EL (cell line): ENCODE results near the gene AKAP12.
"Not testable (repeated sequence)": the region's sequence is repeated elsewhere in the genome, so short reads cannot be mapped to it uniquely, and the experiment has no call there.

Source experiments
- DNase-seq: peaks from one replicate; pipeline ENCODE4 v3.0.0-alpha.2; 2016

Gene AKAP12

DNA sequence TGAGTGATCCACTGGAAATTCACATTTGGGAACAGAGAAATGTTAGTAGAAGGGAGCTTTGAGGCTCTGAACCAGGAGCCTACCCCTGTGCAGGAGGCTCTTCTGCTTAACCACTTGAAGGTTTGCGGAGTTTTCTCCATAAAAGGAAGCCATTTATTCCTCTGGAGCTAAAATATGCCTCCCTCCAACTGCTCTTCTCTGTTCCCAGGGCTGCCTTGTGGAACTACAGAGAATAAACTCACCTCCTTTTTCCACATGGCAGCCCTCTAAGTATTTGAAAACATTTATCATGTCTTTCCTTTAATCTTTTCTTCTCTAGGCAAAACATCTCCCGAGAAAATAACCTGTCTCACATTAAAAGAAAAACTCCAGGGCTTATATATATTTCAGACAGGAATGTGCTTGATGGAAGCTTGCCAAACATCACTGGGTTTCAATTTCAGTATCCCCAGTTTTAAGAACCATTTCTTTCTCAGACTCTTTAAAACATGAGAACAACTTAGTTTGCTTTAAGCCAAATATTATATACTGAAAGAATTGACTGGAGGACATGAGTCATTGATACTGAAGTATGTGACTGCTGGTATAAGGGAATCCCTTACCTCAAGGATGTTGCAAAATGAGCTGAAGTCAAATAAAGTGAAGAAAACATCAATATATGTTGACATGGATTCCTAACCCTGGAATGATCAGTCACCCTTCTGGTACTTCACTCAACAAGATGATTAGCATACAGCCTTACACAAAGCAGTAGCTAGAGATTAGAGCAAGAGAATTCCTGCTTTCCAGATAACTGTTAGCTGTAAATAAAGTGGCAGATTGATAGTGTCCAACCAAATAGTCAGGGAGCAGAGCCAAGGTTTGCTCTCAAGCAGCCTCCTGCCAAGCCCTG, 77.6 kb downstream of the AKAP12 start:
- peak; percentile 67 for DNase-seq

DNA sequence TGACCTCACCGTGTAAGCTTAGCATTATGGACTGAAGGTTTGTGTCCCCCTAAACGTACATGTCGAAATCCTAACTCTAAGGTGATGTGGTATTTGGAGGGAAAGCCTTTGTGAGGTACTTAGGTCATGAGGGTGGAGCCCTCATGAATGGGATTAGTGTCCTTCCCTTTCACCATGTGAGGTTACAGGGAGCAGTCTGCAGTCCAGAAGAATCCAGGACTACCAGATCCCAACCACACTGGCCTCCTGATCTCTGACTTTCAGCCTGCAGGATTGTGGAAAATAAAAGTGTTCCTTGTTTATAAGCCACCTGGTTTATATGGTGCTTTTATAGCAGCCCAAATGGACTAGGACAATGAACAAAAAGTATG, 78.2 kb downstream of the AKAP12 start:
- DNase-seq: no peak

DNA sequence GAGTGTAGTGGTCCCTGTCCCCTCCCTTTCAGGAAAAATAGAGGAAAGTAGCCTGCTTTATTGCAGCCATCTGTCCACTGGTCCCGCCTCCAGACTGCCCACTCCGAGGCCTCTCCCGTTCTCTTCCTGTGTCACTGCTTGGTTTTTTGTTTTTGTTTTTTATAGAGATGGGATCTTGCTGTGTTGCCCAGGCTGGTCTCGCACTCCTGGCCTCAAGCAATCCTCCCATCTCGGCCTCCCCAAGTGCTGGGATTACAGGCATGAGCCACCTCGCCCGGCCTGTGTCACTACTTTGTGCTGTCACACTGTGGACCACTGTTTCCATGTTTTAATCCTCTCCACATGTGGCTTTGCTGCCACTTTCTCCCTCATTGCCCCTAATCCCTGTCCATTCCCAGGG, 80.4 kb downstream of the AKAP12 start:
- no peak for DNase-seq

DNA sequence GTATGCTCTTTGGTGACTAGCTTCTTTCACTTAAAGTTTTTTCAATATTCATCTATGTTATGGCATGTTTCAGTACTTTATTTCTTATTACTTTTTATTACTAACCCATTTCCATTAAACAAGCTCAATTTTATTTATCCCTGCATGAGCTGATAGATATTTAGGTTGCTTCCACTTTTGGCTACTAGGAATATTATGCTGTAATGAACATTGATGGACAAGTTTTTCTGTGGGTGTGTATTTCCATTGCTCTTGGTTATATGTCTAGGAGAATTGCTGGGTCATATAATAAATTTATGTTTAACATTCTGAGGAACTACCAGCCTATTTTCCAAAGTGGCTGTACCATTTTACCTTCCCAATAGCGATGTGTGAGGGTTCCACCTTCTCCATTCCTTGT, 81.7 kb downstream of the AKAP12 start:
- DNase-seq: no peak

DNA sequence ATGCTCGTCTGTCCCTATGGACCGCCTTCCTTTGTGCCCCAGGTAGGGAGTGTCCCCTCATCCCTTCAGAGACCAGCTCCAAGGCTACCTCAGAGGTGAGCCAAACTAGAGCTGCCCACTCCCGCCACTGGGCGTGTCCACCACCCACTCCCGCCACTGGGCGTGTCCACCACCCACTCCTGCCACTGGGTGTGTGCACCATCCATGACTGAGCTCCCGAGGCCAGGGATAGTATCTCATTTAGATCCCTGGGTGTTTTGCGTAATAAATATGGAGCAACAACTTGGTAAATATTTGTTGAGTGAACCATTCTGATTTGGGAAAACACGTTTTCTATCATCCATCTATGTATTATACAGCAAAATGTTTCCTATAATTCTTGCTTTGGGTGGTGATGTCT, 82.8 kb downstream of the AKAP12 start:
- DNase-seq: no peak

DNA sequence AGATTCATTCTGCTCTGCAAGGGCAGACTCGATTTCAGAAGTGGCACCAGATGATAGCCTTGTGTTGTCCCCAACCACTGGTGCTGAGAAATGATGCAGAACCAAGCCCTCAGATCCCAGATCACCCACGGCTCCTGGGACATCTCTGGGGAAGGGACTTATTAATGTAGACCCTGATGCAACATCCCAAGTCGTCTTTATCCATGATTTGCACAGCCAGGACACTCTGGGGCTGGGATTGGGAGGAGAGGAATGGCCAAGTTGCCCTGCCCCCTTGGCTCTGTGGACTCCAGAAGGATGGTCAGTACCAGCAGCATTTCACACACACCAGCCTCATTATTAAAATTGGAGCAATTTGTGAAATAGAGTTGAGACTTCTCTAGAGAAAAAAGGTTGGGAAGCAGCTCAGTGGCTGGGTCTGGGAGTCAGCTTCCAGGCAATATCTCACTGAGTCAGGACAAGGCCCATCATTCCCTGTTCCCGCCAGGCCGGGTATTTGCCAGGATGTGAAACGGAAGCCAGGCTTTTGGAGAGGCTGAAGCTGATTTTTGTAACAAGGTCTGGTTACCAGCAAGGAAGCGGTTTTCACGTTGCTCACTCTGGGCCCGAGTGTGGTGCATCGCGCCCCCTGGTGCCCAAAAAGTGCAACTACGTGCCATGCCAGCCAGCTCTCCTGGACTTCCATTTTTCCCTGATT, 84.2 kb downstream of the AKAP12 start:
- peak; percentile 92 for DNase-seq

DNA sequence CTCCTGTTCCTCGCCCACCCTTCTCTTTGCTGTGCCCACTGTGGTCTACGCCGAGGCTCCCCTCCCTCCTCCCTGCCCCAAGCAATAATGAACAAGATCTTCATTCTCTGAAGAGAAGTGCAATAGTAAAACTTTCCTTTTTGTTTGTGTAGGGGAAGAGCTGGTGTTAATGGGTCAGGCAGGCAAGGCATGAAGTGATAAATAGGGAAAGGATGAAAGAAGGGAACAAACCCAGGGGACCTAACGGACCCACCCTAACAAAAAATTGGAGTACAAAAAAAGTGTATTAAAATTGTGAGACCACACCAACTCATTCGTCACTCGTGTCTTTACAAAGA, 84.7 kb downstream of the AKAP12 start:
- DNase-seq: no peak

DNA sequence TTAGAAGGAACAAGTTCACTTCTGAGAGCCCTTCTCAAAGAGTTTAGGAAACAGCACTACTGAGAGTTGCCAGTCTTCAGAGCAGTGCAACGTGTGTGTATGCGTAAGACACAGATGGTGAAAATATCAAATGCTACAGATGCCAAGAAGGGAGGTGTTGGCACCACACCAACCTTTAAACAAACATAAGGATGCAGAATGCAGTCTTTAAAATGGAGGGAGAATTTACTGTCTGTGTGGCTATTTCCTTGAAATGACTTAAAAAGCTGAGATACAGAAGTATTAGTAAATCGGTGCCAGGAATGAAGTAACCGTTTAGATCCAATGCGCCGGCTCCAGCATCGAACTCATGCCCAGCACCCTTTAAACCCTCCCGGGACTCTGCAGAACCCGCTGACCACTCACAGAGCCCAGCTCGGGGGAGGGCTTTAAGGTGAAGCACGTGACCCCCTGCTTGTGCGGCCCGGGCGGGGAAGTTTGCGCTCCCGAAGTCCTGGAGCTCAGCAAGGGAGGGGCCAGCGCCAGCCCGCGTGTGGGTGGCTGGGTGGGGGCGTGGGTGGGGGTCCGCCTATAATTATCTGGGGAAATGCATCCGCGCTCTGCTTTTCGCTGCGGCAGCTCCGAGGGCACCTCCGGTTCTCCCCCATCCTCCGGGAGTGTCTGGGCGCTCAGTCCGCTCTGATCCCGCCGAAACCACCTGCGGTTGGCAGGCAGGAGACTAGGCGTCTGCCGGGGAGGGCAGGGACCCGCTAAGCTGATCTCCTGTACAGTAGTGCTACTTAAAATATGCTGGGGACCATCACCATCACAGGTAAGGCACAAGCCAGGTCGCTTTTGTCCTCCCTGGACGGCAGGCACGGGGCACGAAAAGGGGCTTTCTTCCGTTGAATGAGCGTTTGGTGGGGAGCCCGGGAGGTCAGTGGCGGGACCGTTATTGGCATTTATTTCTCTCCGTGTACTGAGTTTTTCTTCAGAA, 85.6 kb downstream of the AKAP12 start:
- peak; percentile 87 for DNase-seq

DNA sequence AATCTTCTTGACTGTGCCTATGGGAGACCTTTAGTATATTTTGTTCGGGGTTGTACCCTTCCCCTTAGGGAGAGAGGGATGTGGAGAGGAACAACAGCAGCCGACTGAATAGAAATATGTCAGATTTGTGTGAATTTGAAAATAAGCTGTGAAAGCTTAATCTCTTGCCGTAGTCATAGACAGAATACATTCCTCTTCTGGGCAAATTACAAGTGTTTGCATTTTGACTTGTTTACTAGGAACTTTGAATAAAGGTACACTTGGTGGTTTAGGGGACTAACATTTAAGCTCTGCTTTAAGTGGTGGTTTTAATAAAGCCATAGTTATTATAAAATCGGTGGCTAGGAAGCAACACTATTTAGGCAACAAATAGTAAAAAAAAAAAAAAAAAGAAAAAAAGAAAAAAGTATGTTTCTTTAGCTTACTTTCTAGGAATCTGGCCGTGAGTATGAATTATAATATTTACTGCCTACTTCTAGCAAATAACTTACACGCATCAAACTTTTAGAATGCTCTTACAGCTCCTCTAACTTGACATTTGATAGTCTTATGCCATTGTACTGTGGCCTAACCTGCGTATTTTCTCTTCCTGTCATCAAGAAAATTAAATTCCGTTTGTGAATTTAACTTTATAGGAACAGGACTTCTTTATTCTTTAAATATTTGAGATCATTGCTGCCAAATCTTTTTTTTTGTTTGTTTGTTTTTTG, 86.5 kb downstream of the AKAP12 start:
- DNase-seq: no peak

DNA sequence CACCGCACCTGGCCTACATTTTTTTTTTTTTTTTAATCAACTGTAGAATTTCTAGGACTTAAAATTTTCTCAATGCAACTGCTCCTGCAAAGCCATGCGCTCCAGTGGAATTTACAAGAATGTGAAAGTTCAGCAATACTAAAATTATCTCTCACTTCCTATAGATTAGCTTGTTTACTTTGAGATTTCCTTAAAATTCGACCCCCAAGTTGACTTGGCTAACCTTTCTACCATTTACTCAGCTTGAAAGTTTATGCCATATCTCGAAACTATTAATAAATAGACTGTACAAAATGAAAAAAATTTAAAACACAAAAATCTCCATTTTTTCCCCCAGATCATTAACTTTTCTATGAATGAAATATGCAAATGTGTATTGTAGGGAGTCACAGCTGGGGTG, 87.3 kb downstream of the AKAP12 start:
- DNase-seq: no peak

DNA sequence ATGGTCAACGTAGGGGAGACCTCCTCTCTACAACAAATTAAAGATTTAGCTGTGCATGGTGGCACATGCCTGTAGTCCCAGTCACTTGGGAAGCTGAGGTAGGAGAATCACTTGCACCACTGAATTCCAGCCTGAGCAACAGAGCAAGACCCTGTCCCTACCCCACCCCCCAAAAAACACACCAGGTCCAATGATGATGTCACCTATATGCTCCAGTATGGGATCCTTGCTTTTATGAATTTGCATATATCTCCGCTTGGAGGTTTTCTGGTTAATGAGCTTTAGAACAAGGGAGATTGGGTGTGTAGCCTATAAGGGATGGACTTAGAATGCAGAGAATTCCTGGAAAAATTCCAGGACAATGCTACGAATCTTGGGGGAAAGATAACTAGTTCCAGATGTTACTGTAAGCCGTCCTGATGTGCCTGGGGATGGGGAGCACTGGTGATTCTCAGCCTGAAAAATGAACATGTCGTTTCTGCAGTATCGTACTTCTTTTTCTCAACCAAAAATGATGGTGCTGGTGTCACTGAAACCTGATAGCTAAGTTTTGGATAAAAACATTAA, 90.4 kb downstream of the AKAP12 start:
- peak; percentile 88 for DNase-seq

DNA sequence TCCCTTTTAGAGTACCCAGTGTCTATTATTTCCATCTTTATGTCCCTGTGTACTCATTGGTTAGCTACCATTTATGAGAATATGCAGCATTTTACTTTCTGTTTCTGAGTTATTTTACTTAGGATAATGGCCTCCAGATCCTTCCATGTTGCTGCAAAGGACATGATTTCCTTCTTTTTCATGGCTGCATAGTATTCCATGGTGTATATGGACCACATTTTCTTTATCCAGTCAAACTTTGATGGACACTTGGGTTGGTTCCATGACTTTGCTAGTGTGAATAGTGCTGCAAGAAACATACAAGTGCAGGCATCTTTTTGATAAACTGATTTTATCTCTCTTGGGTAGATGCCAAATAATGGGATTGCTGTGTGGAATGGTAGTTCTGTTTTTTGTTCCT, 96.2 kb downstream of the AKAP12 start:
- DNase-seq: no peak

DNA sequence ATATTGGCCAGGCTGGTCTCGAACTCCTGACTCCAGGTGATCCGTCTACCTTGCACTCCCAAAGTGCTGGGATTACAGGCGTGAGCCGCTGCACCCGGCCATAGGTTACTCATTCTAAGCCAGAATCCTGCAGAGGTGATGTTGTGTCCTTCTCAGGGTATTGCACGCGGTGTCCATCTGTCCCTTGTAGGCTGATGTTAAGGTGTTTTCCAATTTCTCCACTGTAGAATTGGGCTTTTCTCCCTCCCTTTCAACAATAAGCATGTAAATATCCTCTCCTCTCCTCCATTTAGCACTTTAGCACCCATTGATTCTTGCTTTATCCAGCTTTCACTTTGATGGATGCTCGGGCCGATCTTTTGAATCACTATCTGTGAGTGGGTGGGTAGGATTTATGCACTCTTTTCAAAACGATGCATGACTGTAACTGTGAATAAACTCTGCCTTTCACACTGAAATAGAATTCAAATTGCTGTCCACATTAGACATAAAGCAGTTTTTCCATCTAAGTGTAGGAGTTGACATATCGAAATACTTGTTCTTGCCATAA, 99.0 kb downstream of the AKAP12 start:
- no peak for DNase-seq

DNA sequence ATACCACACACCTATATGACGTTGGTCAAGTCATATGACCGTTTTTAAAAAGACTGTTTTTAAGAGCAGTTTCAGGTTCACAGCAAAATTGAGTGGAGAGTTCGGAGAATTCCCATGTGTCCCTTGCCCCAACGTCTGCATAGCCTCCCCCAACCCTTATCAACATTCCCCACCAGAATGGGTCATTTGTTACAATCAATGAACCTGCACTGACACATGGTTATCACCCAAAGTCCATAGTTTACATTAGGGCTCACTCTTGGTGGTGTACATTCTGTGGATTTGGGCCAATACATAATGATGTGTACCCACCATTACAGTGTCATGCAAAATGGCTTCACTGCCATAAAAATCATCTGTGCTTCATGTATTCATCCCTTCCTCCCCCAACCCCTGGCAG, 99.6 kb downstream of the AKAP12 start:
- DNase-seq: no peak

DNA sequence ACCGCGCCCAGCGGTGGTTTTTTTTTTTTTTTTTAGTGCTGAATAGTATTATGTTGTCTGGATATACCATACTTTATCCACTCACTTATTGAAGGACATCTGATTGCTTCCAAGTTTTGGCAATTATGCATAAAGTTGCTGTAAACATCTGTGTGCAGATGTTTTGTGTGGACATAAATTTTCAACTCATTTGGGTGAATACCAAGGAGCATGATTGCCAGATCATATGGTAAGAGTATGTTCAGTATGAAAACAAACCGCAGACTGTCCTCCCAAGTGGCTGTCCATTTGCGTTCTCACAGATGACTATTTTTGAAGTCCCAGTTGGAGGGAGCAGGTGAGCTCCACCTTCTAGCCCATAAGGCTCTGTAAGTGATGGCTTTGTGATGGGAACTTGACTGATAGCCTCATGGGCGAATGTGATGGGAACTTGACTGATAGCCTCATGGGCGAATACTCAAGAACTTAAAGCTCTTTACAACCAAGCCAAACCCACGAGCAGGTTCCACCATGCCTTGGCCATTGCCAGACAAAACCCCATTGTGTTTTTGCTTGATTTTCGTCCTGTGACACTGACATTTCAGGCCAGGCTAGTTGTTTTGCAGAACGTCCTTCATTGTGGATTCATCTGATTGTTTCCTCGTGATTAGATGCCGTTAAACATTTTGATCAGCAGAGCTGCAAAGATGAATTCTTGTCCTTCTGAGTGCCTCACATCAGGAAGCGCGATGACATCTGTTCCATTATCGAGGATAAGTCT, 100.6 kb downstream of the AKAP12 start:
- no peak for DNase-seq

DNA sequence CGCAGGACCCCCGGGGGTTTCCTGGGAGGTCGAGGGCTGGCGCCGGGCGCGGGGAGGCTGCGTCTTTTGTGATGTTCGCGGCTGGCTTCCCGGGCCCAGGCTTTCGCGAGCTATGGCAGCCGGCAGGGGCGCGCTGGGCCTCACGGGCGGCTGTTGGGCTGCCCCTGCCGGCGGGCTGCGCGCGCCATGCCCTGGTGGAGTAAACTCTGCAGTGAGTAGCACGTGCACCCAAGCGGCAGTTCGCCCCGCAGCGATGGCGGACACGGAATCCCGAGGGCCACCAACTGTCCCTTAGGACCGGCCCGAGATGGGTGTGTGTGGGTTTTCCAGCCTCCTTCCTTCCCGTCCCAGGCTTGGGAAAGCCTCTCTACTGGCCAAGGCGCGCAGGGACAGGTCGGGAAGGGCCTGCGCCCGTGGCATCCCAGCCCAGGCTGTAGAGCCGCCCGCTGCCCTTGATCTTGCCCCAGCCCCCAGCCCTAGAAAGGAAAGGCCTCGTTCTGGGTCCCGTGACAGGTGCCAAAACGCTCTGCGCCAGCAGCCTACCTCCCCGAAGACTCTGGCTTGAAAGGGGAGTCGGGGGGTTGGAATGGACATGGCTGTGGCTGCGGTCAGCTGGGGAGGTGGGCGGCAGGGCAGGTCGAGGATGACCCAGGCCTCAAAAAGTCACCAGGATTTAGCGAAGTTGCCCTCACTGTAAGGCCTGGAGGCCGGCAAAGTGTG, 101.9 kb downstream of the AKAP12 start:
- DNase-seq: no peak

DNA sequence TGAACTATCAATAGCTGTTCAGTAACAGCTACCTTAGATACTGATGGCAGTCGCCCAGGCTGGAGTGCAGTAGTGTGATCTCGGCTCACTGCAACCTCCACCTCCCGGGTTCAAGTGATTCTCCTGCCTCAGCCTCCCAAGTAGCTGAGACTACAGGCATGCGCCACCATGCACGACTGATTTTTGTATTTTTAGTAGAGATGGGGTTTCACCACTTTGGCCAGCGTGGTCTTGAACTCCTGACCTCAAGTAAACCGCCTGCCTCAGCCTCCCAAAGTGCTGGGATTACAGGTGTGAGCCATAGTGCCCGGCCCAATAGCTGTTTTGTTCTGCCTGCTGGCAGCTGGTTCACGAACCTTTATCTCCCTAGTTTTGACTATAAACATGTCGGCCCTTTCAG, 103.0 kb downstream of the AKAP12 start:
- not testable (repeated sequence) for DNase-seq

DNA sequence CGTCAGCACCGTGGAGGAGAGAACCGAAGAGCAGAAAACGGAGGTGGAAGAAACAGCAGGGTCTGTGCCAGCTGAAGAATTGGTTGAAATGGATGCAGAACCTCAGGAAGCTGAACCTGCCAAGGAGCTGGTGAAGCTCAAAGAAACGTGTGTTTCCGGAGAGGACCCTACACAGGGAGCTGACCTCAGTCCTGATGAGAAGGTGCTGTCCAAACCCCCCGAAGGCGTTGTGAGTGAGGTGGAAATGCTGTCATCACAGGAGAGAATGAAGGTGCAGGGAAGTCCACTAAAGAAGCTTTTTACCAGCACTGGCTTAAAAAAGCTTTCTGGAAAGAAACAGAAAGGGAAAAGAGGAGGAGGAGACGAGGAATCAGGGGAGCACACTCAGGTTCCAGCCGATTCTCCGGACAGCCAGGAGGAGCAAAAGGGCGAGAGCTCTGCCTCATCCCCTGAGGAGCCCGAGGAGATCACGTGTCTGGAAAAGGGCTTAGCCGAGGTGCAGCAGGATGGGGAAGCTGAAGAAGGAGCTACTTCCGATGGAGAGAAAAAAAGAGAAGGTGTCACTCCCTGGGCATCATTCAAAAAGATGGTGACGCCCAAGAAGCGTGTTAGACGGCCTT, 110.0 kb downstream of the AKAP12 start:
- DNase-seq: no peak

DNA sequence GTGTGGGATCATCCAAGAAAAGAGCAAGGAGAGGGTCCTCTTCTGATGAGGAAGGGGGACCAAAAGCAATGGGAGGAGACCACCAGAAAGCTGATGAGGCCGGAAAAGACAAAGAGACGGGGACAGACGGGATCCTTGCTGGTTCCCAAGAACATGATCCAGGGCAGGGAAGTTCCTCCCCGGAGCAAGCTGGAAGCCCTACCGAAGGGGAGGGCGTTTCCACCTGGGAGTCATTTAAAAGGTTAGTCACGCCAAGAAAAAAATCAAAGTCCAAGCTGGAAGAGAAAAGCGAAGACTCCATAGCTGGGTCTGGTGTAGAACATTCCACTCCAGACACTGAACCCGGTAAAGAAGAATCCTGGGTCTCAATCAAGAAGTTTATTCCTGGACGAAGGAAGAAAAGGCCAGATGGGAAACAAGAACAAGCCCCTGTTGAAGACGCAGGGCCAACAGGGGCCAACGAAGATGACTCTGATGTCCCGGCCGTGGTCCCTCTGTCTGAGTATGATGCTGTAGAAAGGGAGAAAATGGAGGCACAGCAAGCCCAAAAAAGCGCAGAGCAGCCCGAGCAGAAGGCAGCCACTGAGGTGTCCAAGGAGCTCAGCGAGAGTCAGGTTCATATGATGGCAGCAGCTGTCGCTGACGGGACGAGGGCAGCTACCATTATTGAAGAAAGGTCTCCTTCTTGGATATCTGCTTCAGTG, 110.8 kb downstream of the AKAP12 start:
- DNase-seq: no peak
